Eye (tissue), 1 donor: Measurements from ENCODE around the gene AFDN.

Experiments
- DNase-seq: peaks from one replicate; pipeline ENCODE4 v3.0.0-alpha.2; 2015

AFDN gene

GRCh38 chr6:167845856-167846255 lies 19.1 kb downstream of the AFDN start:
- no peak for DNase-seq

DNA sequence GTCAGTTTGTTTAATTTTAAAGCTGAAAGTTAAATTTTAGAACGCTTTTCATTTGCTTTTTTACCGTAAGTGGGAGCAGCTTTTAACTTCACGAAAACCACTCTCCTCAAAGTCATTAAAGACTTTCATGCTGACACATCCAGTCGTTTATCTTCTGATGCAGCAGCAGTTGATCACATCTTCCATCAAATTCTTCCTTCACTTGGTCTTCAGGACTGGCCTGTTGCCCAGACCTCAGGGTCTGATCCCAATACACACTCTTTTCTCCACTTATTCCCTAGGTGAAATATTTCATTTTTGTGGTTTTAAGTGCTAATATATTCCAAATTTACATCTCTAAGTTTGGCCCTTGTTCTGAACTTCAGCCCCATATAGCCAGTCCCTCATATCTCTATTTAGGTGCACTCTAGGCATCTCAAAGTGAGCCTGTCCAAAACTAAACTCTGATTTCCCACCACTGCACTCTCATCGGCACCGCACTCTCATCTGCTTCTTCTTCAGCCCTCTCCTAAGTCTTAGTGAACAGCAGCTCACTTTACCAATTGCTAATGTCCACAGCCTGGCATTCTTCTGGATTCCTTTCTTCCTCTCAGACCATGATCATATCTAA lies 20.4 kb downstream of the AFDN start:
- no peak for DNase-seq

DNA sequence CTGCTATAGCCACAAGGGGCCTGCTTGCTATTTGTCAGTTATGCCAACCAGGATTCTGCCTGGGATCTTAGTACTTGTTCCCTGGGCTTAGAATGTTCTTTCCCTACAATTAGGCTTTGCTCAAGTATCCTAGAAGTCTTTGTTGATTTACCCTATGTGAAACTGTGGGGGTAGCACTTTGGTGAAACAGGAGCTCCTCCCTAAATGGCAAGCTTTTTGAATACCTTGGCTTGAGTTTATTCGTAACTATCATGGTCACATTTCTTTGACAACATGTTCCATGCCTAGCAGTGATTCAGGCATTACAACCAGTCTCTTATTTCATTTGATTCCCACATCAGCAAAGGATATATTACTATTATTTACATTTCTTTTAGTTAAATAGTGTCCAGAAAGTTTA lies 21.2 kb downstream of the AFDN start:
- no peak for DNase-seq

DNA sequence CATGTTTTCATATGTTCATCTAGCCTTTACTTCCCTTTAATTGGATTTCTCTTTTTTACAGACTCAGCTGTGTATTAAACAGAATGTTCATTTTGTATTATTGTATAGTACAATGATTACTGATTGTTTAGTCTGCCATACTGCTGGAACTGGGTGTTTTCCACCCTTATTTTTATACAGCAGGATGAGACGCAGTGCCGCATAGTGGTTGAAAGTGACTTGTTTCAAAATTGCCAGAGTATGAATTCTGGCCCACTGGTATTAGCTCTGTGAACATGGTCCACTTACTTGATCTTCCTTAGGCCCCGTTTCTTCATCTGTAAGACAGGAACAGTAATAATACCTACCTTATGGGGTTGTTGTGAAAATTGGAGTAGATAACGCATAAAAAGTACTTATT lies 22.1 kb downstream of the AFDN start:
- no peak for DNase-seq

- DNase-seq = peak; percentile 21
These were observed 23.2 kb downstream of the AFDN start for GRCh38 chr6:167849846-167850459.

DNA sequence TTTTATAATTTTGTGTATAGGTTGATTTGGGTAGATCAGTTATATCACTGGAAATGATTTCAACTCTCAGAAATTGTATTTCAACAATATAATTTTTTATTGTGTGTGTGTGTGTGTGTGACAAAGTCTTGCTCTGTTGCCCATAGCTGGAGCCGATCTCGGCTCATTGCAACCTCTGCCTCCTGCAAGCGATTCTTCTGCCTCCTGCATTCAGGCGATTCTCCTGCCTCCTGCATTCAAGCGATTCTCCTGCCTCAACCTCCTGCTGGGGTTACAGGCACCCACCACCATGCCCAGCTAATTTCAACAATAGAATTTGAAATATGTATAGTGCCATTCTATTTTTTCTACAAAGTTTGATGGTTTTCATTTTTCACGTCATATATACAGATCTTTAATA lies 24.1 kb downstream of the AFDN start:
- DNase-seq = no peak

GRCh38 chr6:167851370-167851952 lies 24.8 kb downstream of the AFDN start:
- no peak for DNase-seq

DNA sequence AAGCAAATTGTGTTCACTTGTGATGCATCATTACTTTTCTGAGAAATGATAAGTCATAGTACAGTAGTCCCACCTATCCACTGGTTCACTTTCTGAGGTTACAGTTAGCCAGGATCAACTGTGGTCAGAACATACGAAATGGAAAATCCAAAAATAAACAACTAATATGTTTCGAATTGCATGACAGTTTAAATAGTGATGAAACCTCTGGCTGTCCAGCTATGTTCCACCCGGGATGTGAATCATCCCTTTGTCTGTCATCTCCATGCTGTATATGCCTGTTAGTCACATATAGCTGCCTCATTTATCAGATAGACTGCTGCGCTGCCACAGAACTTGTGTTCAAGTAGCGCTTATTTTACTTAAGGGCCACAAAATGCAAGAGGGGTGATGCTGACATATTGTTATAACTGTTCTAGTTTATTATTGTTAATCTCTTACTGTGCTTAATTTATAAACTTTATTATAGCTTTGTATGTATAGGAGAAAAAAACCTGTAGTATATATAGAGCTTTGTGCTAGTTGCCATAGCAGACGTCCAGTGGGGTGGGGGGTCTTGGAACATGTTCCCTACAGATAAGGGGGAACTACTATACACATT lies 29.2 kb downstream of the AFDN start:
- no peak for DNase-seq

GRCh38 chr6:167856474-167856873 lies 29.8 kb downstream of the AFDN start:
- no peak for DNase-seq

DNA sequence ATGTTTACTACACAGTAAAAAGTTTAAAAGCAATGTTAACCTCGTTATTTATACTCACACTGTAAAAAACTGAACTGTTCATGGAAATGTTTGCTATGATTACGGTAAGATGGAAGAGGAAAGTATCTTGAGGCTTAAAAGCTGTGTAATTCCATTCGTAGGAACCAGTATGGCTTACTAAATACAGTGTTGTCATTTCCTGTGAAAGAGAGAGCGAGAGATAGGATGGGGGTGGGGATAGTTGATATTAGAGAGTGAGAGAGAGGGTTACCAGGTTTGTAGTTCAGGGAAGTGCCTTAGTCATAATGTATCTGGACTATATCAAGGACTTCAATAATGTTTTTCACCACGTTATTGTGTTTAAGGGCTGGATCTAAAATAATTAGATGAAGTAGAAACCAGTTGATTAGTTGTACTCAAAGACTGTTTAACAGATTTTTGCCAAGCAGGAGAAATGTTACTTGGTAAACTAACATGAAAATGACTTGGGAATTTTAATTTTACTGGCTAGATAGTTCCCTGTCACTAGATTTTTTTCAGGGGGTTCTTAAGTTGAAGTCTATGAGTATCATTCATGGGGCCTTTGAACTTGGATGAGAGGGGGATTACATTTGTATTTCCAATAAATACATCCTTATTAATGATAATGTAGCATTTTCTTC lies 30.4 kb downstream of the AFDN start:
- DNase-seq = no peak

DNA sequence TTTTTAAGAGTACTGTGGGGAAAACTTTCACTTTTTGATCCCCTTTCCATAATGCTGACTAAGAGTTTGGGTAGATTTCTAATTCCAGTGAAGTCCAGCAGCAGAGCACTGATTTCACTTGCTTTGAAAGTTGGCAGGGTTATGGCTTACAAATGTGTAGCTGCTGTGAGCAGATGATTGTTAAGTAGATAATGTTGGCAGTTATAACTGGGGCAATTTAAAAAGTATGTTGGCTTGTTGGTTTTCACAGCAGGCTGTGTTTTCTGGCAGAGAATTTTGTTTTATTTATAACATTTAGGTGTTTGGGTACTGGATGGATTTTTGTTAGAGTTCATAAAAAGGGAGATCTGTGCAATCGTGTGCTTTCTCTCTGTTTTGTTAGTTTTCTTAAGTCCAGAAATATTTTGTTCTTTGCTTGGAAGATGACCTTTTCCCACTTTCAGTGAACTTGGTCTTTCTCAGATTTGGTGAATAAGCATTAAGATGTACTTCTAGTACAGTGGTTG lies 31.4 kb downstream of the AFDN start:
- no peak for DNase-seq

- peak; percentile 55 for DNase-seq
These were observed 32.3 kb downstream of the AFDN start for GRCh38 chr6:167858842-167859664.

GRCh38 chr6:167860550-167861226 lies 34.0 kb downstream of the AFDN start:
- DNase-seq = no peak

GRCh38 chr6:167861424-167861823 lies 34.7 kb downstream of the AFDN start:
- no peak for DNase-seq

DNA sequence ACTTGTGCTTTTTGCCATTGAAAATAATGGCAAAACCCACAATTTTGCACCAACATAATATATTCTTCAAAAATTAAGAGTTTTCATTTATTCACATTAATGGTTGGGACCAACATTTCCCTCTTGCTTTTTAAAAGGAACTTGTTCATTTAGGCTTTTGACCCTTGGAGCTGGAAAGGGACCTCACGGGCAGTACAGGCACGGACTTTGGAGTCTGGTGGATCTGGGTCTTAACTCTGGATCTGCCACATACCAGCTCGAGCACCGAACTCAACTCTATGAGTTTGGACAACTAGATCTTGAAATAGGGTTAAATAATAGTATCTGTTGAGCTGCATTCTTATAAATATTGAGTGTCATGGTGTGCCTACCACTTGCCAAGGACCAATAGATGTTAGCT lies 37.2 kb downstream of the AFDN start:
- DNase-seq = no peak

- DNase-seq = no peak
These were observed 39.9 kb downstream of the AFDN start for GRCh38 chr6:167866642-167867041.

GRCh38 chr6:167870321-167870720 lies 43.6 kb downstream of the AFDN start:
- DNase-seq = no peak

GRCh38 chr6:167872538-167873210 lies 46.0 kb downstream of the AFDN start:
- no peak for DNase-seq

DNA sequence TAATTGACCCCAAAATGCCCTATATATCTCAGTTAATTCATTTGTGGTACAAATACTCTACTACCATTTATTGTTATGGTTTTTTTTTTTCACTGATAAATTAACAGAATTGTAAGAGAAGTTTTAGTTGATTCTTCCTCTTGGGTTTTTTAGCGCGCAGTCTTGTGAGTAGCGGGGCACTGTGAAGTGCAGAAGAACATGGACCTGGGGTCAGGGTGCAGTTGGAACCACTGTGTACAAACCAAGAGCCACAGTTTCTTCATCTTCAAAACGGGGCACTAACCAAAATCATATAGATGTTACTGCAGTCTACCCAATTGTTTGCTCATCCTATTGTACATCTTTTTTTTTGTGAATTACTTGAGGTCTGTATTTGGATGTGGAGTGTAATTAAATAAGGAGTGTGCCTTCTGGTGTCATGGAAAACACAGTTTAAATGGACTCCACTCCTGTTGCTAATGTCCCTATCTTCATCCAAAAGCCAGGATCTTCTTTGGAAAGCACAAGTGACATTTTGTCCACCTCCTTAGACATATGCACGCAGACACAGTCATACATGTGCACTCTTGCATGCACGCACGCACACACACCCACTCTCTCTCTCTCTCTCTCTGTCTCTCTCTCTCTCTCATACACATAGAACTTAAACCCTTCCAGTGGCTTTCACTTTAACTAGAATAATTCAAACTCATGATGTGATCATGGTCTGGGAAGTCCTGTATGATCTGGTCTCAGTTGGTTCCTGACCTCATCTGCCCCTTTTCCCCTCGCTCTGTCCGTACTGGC lies 51.5 kb downstream of the AFDN start:
- no peak for DNase-seq

- DNase-seq = no peak
These were observed 52.9 kb downstream of the AFDN start for GRCh38 chr6:167879612-167880011.

GRCh38 chr6:167881327-167881726 lies 54.6 kb downstream of the AFDN start:
- no peak for DNase-seq
